Measurements from ENCODE around the gene SF3B2.
"Not testable (repeated sequence)": the region's sequence is repeated elsewhere in the genome, so short reads cannot be mapped to it uniquely, and the experiment has no call there.

The SF3B2 gene, protein sequence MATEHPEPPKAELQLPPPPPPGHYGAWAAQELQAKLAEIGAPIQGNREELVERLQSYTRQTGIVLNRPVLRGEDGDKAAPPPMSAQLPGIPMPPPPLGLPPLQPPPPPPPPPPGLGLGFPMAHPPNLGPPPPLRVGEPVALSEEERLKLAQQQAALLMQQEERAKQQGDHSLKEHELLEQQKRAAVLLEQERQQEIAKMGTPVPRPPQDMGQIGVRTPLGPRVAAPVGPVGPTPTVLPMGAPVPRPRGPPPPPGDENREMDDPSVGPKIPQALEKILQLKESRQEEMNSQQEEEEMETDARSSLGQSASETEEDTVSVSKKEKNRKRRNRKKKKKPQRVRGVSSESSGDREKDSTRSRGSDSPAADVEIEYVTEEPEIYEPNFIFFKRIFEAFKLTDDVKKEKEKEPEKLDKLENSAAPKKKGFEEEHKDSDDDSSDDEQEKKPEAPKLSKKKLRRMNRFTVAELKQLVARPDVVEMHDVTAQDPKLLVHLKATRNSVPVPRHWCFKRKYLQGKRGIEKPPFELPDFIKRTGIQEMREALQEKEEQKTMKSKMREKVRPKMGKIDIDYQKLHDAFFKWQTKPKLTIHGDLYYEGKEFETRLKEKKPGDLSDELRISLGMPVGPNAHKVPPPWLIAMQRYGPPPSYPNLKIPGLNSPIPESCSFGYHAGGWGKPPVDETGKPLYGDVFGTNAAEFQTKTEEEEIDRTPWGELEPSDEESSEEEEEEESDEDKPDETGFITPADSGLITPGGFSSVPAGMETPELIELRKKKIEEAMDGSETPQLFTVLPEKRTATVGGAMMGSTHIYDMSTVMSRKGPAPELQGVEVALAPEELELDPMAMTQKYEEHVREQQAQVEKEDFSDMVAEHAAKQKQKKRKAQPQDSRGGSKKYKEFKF

GRCh38 chr11:66051766-66052663 is at the start of gene SF3B2:
Gene SF3B2, plus strand, starts transcription at chr11:66052364. Its CDS starts 21 bp downstream, at chr11:66052385.
- peak; percentile 97 for DNase-seq (ENCODE audit: low spot score)

- no peak for DNase-seq (ENCODE audit: low spot score)
Measured at GRCh38 chr11:66002648-66003225, 49.4 kb upstream of the SF3B2 start.

DNA sequence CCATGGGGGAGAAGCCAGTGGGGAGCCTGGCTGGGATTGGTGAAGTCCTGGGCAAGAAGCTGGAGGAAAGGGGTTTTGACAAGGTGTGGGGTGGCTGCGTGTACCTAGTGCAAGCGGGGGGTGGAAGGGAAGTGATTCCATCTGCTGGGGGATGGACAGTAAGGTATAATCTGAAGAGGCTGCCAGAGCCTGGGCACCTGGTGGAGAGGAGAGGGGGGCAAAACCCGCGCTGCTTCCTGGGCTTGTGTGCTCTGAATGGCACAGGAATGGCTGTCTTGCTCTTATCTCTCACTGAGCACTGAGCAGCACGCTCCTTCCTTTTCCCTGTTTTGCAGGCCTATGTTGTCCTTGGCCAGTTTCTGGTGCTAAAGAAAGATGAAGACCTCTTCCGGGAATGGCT is 48.9 kb upstream of the SF3B2 start:
- no peak for DNase-seq (ENCODE audit: low spot score)

GRCh38 chr11:66004186-66004585 is 48.0 kb upstream of the SF3B2 start:
- DNase-seq (ENCODE audit: low spot score) = no peak

- DNase-seq (ENCODE audit: low spot score) = no peak
Measured at GRCh38 chr11:66006134-66006890, 45.9 kb upstream of the SF3B2 start.

DNA sequence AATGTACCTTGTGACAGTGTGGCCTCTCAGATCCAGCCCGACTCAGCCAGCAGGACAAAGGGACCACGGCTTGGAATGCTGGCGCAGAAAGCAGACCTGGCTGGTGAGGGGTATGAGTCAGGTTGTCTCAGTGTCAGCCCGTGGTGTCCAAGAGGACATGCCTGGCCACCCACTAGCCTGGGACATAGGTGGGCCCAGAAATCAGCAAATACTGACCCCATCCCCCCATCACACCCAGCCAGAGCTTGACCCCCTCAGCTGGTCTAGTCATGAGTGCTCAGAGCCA is 45.3 kb upstream of the SF3B2 start:
- DNase-seq (ENCODE audit: low spot score) = no peak

DNA sequence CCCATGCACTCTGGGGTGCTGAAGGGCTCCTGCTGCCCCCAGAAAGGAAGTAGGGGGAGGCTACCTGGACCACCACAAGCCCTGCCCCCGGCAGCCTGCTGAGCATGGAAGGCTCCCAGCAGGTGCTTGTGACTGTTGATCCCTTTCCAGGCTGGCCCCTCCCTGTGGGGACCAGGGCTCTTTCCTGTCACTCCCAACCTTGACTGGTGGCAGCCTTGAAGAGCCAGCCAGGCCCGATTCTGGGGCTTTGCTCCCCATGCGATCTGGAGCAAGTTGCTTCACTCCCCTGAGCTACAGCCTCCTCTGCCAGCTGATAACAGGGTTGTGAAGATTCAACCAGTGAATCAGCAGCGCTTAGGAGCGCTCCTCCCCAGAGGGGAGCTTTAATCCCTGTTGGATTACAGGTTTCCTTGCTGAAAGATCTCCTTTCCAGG is 44.9 kb upstream of the SF3B2 start:
- DNase-seq (ENCODE audit: low spot score) = no peak

- no peak for DNase-seq (ENCODE audit: low spot score)
Measured at GRCh38 chr11:66008095-66008467, 44.1 kb upstream of the SF3B2 start.

GRCh38 chr11:66008468-66009101 is 43.6 kb upstream of the SF3B2 start:
- DNase-seq (ENCODE audit: low spot score) = no peak

GRCh38 chr11:66010036-66010435 is 42.1 kb upstream of the SF3B2 start:
- DNase-seq (ENCODE audit: low spot score) = not testable (repeated sequence)

GRCh38 chr11:66011239-66011784 is 40.9 kb upstream of the SF3B2 start:
- no peak for DNase-seq (ENCODE audit: low spot score)

GRCh38 chr11:66011785-66012303 is 40.3 kb upstream of the SF3B2 start, which contains the start of gene CST6:
Gene CST6, plus strand, starts transcription at chr11:66012008. Its CDS starts 37 bp downstream, at chr11:66012045.
- no peak for DNase-seq (ENCODE audit: low spot score)

DNA sequence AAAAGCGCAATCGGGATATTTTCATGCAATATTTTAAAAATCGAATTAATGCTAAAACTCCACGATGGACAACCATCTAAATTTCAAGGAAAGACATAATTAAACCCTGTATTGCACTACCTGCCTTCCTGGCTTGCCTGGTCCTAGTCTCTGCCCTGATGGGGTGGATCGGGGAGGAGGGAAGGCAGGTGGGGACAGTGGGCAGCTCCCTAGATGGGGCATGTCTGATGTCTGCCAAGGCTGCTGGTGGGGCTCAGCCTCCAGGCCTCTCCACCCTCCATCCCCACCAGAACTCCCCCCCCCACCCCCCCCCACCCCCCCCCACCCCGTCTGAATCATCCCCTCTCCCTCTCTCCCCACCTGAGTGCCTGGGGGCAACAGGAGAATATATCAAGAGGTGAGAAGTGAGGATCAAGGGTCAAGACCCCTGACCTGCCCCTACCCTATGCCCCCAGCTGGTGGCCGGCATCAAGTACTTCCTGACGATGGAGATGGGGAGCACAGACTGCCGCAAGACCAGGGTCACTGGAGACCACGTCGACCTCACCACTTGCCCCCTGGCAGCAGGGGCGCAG is 39.7 kb upstream of the SF3B2 start:
- DNase-seq (ENCODE audit: low spot score) = no peak

DNA sequence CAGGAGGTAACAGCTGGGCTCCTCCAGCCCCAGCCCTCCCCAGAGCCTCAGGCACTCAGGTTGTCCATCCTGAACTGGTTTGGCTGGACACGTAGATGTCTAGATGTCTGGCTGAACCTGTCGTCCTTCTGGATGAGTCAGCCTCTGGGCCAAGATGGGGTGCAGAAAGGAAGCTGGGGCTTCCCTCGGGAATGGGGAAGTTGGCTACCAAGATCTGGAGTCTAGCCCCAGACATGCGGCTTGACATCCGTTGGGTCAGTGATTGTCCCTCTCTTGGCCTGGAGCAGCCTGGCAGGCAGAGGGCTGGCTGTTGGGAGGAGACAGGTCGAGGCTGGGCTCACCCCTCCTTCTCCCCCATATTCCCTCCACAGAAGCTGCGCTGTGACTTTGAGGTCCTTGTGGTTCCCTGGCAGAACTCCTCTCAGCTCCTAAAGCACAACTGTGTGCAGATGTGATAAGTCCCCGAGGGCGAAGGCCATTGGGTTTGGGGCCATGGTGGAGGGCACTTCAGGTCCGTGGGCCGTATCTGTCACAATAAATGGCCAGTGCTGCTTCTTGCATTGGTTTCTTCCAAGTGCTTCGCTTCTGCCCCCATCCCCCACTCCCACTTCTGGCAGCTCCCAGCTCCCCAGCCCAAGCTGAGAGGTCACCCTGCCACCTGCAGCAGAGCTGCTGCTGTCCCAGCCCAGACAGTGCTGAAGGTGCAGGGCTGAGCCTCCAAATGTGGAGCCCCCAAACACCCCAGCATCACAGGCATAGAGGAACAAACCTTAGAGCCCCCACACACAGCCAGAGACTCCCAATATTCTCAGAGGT is 39.0 kb upstream of the SF3B2 start:
- DNase-seq (ENCODE audit: low spot score) = no peak

- DNase-seq (ENCODE audit: low spot score) = no peak
Measured at GRCh38 chr11:66013762-66014100, 38.4 kb upstream of the SF3B2 start.

DNA sequence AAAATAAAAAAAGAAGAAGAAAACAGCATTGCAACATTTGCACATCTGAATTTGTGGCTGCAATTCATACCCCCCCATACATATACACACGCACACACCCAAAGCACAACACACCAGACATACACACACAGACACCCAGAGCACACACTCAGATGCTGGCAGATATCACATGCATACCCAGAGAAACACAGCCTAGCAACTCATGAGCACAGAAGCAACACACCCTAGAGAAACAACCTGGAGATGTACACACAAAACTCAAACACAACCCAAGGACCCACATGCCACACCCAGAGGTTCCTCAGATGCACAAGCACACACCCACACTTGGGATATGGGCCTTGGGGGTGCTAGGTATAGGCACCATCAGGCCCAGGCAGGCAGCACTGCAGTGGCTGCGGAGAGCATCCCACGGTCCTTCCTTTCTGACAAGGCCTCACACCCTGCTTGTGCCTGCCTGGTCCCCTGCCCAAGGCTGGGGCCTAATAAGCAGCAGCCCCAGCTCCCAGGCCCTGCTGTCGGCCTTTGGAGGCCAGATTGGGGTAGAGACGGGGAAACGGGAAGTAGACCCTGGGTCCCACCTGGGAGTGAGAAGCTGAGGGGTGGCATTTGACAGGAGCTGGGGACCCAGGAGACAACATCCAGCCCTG is 37.2 kb upstream of the SF3B2 start:
- no peak for DNase-seq (ENCODE audit: low spot score)

DNA sequence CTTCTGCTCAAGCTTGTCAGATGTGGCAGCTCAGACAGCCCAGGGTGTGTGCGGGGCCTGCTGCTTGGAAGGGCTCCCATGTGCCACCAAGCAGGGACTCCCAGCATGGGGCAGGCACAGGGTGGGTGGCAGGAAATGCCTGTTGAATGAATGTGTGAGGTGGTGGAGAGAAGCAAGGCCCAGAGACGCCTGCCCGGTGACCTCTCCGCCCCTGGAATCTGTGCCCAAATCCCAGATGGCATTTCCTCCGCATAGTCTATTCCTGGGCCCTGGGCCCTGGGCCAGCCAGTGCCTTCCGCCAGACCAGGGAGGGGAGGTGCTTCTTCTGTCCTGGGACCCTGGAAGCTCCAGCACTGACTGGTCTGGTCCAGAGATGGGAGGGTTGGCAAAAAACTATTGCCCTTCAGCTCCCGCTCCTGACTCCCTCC is 36.7 kb upstream of the SF3B2 start:
- DNase-seq (ENCODE audit: low spot score) = no peak
